Endodermal cell (in vitro differentiated cells): ENCODE data around the gene KCNQ1. TPM values are rescaled to one million over a fixed set of nuclear protein-coding genes. Genes with fewer than 3 reads are reported as not detected.

Source experiments
- DNase-seq: peaks from one replicate; pipeline ENCODE4 v3.0.0-alpha.2; 2017
- H3K27ac ChIP-seq: 2 replicates; pipeline ENCODE4 v1.5.1; 2013; ENCODE audit warnings: mild to moderate bottlenecking, low read depth, low read length, moderate library complexity
- H3K27me3 ChIP-seq: 2 replicates; pipeline ENCODE4 v1.6.1; 2013; ENCODE audit warnings: mild to moderate bottlenecking, low read length, moderate library complexity; ENCODE audit not compliant: insufficient read depth, control insufficient read depth, poor library complexity, severe bottlenecking
- H3K36me3 ChIP-seq: 2 replicates; pipeline ENCODE4 v1.7.0; 2013; ENCODE audit warnings: mild to moderate bottlenecking, low read length, moderate library complexity; ENCODE audit not compliant: control insufficient read depth, insufficient read depth
- H3K4me1 ChIP-seq: one replicate; pipeline ENCODE4 v1.7.0; 2013; ENCODE audit warnings: low read length; ENCODE audit not compliant: control insufficient read depth, insufficient read depth
- H3K4me3 ChIP-seq: 2 replicates; pipeline ENCODE4 v1.5.1; 2013; ENCODE audit warnings: mild to moderate bottlenecking, low read length, moderate library complexity
- H3K9ac ChIP-seq: 2 replicates; pipeline ENCODE4 v1.6.1; 2013; ENCODE audit warnings: mild to moderate bottlenecking, low read length, moderate library complexity; ENCODE audit not compliant: poor library complexity, severe bottlenecking; ENCODE audit errors: extremely low read depth
- H3K9me3 ChIP-seq: 2 replicates; pipeline ENCODE4 v1.6.1; 2013; ENCODE audit warnings: mild to moderate bottlenecking, low read length, moderate library complexity; ENCODE audit not compliant: control insufficient read depth
- H3K27ac Mint-ChIP-seq: 2 replicates; pipeline ENCODE4 v1.8.0; 2020; ENCODE audit warnings: mixed read lengths
- H3K27me3 Mint-ChIP-seq: 2 replicates; pipeline ENCODE4 v1.8.0; 2021; ENCODE audit warnings: mild to moderate bottlenecking, mixed read lengths; ENCODE audit not compliant: insufficient read depth
- H3K36me3 Mint-ChIP-seq: 2 replicates; pipeline ENCODE4 v1.8.0; 2020; ENCODE audit warnings: low read depth, mixed read lengths
- H3K4me1 Mint-ChIP-seq: 2 replicates; pipeline ENCODE4 v1.8.0; 2020; ENCODE audit warnings: mixed read lengths
- H3K4me3 Mint-ChIP-seq: 2 replicates; pipeline ENCODE4 v1.8.0; 2020; ENCODE audit warnings: mild to moderate bottlenecking, moderate library complexity, mixed read lengths
- H3K9me3 Mint-ChIP-seq: 2 replicates; pipeline ENCODE4 v1.8.0; 2020; ENCODE audit warnings: mild to moderate bottlenecking, mixed read lengths
- WGBS, 2 experiments: methylation state at CpG; one replicate each; pipeline versions ENCODE4 v1.1.5 to v1.1.7; 2013; ENCODE audit warnings: missing lambda C conversion rate in 2 of 2, mixed read lengths in 1 of 2; ENCODE audit not compliant: insufficient coverage in 1 of 2, insufficient read length in 1 of 2; 5-methylcytosine and 5-hydroxymethylcytosine counted together
- total RNA-seq, 2 donors: library from RNA; stranded (reverse); fragmentation: NEBNext Ultra II Directional in 1 of 2; extraction: Animal tissue kit (Norgen Biotek cat#: 25700) in 1 of 2; gene quantifications; 2 replicates in 1 of 2; 3 replicates in 1 of 2; pipeline ENCODE4 v1.2.1, GENCODE V29; 2021
- TF ChIP-seq, protein P1 (sequence below): fragments of 200-600 bp; sonication (generic); conservative IDR thresholded peaks from 2 replicates; pipeline ENCODE4 v1.5.0; 2021; ENCODE audit warnings: antibody characterized with exemption, mild to moderate bottlenecking

KCNQ1 gene
- total RNA-seq, 2 donors from 2014 or later: 1.8 to 3.5 TPM

DNA sequence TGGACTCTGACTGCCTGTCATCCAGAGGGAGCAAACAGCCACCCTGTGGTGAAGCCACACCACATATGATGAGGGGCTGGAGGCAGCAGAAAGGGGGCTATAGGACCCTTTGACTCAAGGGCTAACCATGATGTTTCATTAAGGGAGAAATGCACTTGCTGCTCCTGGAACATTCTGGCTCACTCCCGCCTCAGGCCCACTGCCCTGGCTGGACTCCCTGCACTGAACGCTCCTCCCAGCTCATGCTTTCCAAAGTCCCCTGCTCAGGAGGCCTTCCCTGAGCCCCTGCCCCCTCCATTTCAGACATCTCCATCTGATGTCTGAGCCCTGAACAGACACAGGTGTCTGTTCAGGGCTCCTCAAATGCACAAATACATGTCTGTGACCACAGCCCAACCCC is 371.7 kb downstream of the KCNQ1 start:
- peaks cover 1% of the 10 kb centered on the region for H3K4me1 ChIP-seq

DNA sequence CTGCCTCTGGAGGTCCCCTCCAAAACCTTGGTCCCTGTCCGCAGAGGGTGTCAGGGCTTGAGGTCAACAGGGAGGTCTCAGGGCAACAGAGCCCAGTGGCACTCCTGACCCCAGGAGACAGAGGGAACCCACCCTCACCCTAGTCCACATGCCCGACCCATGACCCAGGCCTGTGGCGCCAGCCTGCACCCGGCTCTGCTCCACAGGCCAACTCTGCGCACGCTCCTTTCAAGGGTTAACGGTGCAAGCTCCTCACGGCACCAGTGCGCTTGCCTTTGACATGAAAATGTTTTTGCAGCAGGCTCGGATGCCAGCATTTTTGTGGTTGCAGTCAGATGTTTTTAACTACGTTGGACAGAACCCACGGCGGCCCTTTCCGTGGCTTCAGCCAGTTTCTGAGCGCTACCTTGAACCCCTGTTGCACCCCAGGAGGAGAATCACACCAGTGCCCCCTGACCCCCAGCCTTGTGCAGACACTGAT is 372.2 kb downstream of the KCNQ1 start:
- H3K27me3 Mint-ChIP-seq: peaks cover 77% of the 10 kb centered on the region

More for the DNA sequence above, 371.7 kb downstream of the KCNQ1 start:
- Mint-ChIP-seq H3K36me3 (no peaks in the 10 kb centered on the region), H3K27me3 (peaks cover 74% of the 10 kb centered on the region), H3K4me3 (no peak overlapping the region), H3K27ac (no peak overlapping the region), H3K4me1 (peaks cover 7% of the 10 kb centered on the region), H3K9me3 (peaks cover 30% of the 10 kb centered on the region)
- Histone ChIP-seq H3K27me3 (peaks cover 5% of the 10 kb centered on the region), H3K9me3 (peaks cover 11% of the 10 kb centered on the region), H3K4me3 (no peak overlapping the region), H3K9ac (no peak overlapping the region), H3K27ac (no peak overlapping the region), H3K36me3 (no peaks in the 10 kb centered on the region)
- no peak for DNase-seq
- TF ChIP-seq, protein P1, sequence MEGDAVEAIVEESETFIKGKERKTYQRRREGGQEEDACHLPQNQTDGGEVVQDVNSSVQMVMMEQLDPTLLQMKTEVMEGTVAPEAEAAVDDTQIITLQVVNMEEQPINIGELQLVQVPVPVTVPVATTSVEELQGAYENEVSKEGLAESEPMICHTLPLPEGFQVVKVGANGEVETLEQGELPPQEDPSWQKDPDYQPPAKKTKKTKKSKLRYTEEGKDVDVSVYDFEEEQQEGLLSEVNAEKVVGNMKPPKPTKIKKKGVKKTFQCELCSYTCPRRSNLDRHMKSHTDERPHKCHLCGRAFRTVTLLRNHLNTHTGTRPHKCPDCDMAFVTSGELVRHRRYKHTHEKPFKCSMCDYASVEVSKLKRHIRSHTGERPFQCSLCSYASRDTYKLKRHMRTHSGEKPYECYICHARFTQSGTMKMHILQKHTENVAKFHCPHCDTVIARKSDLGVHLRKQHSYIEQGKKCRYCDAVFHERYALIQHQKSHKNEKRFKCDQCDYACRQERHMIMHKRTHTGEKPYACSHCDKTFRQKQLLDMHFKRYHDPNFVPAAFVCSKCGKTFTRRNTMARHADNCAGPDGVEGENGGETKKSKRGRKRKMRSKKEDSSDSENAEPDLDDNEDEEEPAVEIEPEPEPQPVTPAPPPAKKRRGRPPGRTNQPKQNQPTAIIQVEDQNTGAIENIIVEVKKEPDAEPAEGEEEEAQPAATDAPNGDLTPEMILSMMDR: no peak
- WGBS, 2 experiments: 80 to 90% methylated on average over 2 of the region's 2 CpGs

DNA sequence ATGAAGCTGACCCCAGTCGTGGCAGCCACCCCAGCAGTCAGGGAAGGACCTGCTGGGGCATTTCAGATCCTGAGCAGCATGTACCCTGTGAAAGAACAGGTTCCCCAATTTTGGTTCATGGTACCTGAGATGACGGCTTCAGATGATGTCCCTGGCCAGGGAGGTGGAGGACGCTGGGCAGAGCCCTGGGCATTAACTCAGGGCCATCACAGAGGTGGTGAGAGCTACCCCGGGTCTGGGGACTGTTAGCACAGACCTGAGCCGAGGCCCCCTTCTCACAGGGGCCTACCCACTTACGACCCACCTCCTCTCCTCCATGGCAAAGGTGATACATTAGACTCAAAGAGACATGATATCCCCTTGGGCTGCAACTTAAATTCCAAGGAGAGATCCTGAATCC is 372.6 kb downstream of the KCNQ1 start:
- Histone ChIP-seq H3K27me3 (peaks cover 5% of the 10 kb centered on the region), H3K27ac (no peak overlapping the region), H3K9ac (no peak overlapping the region), H3K4me1 (no peaks in the 10 kb centered on the region), H3K9me3 (peaks cover 13% of the 10 kb centered on the region), H3K4me3 (no peak overlapping the region), H3K36me3 (no peaks in the 10 kb centered on the region)
- Mint-ChIP-seq H3K27ac (no peak overlapping the region), H3K36me3 (no peaks in the 10 kb centered on the region), H3K4me1 (no peaks in the 10 kb centered on the region), H3K27me3 (peaks cover 77% of the 10 kb centered on the region), H3K4me3 (no peak overlapping the region), H3K9me3 (peaks cover 38% of the 10 kb centered on the region)
- TF ChIP-seq, protein P1: no peak
- WGBS, 2 experiments: 83% methylated on average over 4 to 6 of the region's 6 CpGs
- no peak for DNase-seq

More for the DNA sequence above, 372.2 kb downstream of the KCNQ1 start:
- no peak overlapping the region for H3K9ac ChIP-seq
- 90 to 93% methylated on average over 11 to 15 of the region's 15 CpGs for WGBS, 2 experiments
- no peaks in the 10 kb centered on the region for H3K36me3 ChIP-seq
- no peaks in the 10 kb centered on the region for H3K36me3 Mint-ChIP-seq
- H3K9me3 Mint-ChIP-seq: peaks cover 35% of the 10 kb centered on the region
- no peak overlapping the region for H3K27ac Mint-ChIP-seq
- no peak for DNase-seq
- no peaks in the 10 kb centered on the region for H3K4me1 ChIP-seq
- peaks cover 4% of the 10 kb centered on the region for H3K4me1 Mint-ChIP-seq
- TF ChIP-seq, protein P1: no peak
- H3K9me3 ChIP-seq: peaks cover 11% of the 10 kb centered on the region
- H3K27ac ChIP-seq: no peak overlapping the region
- H3K27me3 ChIP-seq: peaks cover 5% of the 10 kb centered on the region
- H3K4me3 Mint-ChIP-seq: no peak overlapping the region
- no peak overlapping the region for H3K4me3 ChIP-seq
